Endothelial cell of hepatic sinusoid (primary cell): ENCODE data around the gene SPTBN1.

Source experiments
- in situ Hi-C: cut with HindIII; loops from 2 replicates; pipeline ENCODE4 v1.10.0; 2017; ENCODE audit warnings: low sequenced_read_pairs

SPTBN1 gene

GRCh38 chr2:54468673-54469072 is 12.5 kb downstream of the SPTBN1 start:
- in situ Hi-C loops, result no loop called here

- in situ Hi-C loops, result no loop called here
These were observed 13.4 kb downstream of the SPTBN1 start for GRCh38 chr2:54469484-54470053.

- in situ Hi-C loops, result no loop called here
These were observed 14.3 kb downstream of the SPTBN1 start for GRCh38 chr2:54470266-54470938.

GRCh38 chr2:54471221-54471711 is 15.1 kb downstream of the SPTBN1 start:
- in situ Hi-C loops, result no loop called here

DNA sequence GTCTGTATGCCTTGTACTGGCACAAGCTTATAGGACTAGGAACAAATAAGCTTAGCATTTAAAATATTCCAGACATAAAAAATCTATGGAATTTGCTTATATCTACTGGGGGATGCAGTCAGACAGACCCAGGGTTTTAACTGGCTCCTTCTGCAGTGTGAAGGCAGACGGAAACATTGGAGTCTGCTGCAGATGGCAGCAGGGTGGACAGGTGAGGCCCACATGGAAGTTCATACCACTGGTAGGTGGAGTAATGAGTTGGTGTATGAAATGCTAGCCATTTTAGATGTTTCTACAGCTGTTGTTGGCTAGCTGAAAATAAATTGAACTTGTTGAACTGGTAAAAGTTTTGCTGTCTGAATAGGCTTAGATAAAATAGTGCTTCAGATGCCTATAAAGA is 17.7 kb downstream of the SPTBN1 start:
- in situ Hi-C loops, result no loop called here

- in situ Hi-C loops, result loop anchor here (25.0 kb wide), 1 partner anchor 263 kb away; no protein-coding TSS in a partner anchor
These were observed 19.2 kb downstream of the SPTBN1 start for GRCh38 chr2:54475285-54475684.

DNA sequence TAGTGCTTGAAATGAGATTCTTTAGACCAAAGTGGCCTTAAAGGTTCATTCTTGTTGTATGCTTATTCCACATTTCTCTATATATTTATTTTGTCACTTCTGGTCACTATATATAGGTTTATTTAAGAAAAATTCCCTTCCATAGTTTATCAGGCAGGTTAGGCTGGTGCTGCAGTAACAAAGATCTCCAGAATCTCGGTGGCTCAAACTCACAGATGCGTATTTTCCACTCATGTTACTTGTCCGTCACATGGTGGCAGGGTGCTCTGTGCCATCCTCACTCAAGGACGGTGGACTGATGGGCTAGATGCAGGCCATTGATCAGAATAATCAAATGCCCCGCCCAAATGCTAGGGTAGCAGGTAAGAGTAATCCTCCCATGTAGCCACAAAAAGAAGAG is 19.8 kb downstream of the SPTBN1 start:
- in situ Hi-C loops, result loop anchor here (25.0 kb wide), 1 partner anchor 264 kb away; no protein-coding TSS in a partner anchor

GRCh38 chr2:54476852-54477251 is 20.7 kb downstream of the SPTBN1 start:
- in situ Hi-C loops, result loop anchor here (25.0 kb wide), 1 partner anchor 265 kb away; no protein-coding TSS in a partner anchor

DNA sequence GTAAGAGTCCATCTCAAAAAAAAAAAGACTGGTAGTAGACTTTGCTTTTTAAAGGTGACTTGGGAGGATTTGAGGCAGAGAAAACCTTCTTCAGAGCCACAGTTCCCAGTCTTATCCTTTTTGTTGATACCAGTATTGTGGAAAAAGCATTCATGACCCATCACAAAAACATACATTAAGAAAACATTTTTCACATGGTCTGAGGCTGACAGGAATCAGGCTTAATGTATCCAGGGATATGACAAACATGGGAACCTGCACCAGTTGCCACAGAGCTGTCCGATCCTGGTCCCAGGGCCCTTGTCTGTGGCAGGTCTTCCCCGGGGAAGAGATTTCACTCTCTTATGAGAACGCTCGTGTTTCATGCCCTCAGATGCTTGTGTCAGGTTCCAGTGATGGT is 21.8 kb downstream of the SPTBN1 start:
- in situ Hi-C loops, result loop anchor here (25.0 kb wide), 1 partner anchor 266 kb away; no protein-coding TSS in a partner anchor

- in situ Hi-C loops, result loop anchor here (25.0 kb wide), 1 partner anchor 267 kb away; no protein-coding TSS in a partner anchor
These were observed 22.8 kb downstream of the SPTBN1 start for GRCh38 chr2:54478899-54479298.

GRCh38 chr2:54479424-54479823 is 23.3 kb downstream of the SPTBN1 start:
- in situ Hi-C loops, result loop anchor here (25.0 kb wide), 1 partner anchor 267 kb away; no protein-coding TSS in a partner anchor

DNA sequence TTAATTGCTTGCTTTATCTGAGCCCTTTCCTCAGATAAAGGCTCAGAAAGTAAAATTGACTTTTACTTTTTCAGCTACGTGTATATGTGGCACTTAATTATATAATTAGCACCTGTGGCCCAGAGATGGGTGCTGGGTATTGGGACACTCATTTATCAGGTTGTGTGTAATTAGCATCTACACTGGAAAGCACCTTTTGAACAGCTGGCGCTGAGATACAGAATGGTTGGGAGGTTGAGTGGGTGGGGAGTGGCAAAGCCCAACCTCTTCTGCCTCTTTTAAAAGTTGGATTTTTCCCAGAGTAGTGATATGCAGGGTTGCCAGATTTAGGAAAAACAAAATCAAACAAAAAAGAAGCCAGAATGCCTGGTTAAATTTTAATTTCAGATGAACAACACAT is 23.9 kb downstream of the SPTBN1 start:
- in situ Hi-C loops, result loop anchor here (25.0 kb wide), 1 partner anchor 268 kb away; no protein-coding TSS in a partner anchor

DNA sequence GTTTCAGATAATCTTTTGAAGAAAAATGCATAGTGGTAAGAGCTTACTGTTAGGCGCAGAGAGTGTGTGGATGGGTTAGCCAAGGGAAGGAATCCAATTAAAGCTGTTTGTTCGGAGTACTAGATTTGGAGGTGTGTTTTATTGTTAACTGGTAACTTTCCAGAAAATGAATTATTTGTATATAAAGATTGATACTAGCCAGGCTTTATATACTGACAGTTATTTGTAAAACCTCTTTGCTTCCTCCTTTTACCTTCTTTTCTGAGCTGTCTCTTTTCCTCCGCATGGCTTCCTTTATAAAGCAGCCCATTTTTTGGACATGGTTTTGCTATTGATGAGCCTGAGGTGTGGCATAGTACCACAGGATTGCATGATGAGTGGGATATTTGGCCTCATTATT is 25.6 kb downstream of the SPTBN1 start:
- in situ Hi-C loops, result loop anchor here (25.0 kb wide), 1 partner anchor 269 kb away; no protein-coding TSS in a partner anchor

DNA sequence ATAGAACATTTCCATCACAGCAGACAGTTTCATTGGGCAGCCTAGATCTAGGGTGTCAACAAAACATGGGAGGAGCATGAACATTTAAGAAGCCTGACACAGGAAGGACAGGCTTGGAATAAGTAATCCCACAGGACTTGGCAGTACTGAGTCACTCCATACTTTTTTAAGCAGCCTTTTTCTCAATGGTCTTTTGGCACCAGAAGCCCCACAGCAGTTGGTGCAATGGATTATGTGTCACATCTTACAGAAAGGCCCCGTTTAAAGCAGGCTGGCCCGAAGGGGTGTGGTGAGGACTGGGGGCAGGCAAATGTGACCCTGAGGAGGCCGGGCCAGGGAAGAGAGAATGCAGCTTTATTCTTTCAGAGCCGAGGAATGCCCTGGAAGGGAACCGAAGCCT is 26.6 kb downstream of the SPTBN1 start:
- in situ Hi-C loops, result loop anchor here (25.0 kb wide), 1 partner anchor 270 kb away; no protein-coding TSS in a partner anchor

DNA sequence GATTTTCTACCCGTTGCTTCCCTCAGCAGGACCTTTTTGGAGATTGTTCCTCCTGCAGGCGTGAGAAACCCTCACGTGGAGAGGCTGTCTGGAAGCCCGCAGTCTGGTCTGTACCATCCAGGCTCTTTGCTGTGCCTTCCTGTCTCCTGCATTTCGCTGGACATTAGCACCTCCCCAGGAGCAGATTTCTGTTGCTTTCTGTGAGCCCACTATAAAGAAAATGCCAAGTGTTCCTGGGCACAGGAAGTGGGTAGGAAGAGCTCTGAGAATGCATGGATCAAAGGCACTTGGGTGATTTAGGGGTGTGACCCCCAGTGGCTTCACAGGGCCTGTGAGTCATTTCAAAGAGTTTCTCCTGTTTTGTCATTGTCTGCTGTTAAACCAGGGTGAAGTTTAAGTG is 27.3 kb downstream of the SPTBN1 start:
- in situ Hi-C loops, result loop anchor here (25.0 kb wide), 1 partner anchor 271 kb away; no protein-coding TSS in a partner anchor

DNA sequence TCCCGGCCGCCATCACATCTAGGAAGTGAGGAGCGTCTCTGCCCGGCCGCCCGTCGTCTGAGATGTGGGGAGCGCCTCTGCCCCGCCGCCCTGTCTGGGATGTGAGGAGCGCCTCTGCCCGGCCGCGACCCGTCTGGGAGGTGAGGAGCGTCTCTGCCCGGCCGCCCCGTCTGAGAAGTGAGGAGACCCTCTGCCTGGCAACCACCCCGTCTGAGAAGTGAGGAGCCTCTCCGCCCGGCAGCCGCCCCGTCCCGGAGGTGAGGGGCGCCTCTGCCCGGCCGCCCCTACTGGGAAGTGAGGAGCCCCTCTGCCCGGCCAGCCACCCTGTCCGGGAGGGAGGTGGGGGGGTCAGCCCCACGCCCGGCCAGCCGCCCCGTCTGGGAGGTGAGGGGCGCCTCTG is 29.6 kb downstream of the SPTBN1 start:
- in situ Hi-C loops, result loop anchor here (25.0 kb wide), 1 partner anchor 273 kb away; no protein-coding TSS in a partner anchor

DNA sequence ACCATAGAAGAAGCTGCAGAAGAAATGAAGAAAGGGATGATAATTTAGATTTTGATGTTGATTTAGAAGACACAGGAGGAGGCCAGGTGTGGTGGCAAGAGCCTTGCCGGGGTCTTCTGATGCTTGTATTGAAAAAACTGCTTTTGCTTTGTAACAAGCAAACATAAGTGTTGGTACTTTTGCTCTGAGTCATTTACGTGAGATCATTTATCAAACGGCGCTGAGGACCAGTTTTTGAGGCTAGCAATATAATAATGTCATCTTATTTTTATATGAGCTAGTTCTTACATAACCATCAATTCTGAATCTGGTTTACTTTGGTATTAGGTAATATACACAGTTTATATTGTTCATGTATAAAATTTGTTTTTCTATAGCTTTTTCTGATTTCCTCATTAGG is 30.6 kb downstream of the SPTBN1 start:
- in situ Hi-C loops, result loop anchor here (25.0 kb wide), 1 partner anchor 274 kb away; no protein-coding TSS in a partner anchor

DNA sequence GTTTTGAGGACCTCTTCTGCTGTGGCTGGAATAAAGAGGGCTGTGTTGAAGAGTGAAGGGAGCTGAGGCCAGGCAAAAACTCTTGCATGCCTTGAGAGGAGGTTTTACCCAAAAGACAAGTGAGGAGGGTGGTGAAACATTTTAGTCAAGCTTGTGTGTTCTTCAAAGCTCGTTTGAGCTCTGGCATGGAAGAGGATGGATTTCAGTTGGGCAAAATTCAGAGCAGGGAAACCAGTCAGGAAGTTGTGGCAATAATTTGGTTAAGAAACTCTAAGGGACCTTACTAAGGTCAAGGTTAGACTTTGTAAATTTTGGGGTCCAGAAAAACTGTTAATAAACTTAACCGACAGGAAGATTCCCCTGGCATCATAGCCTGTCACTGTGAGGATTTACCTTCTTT is 34.7 kb downstream of the SPTBN1 start:
- in situ Hi-C loops, result loop anchor here (25.0 kb wide), 1 partner anchor 279 kb away; no protein-coding TSS in a partner anchor

DNA sequence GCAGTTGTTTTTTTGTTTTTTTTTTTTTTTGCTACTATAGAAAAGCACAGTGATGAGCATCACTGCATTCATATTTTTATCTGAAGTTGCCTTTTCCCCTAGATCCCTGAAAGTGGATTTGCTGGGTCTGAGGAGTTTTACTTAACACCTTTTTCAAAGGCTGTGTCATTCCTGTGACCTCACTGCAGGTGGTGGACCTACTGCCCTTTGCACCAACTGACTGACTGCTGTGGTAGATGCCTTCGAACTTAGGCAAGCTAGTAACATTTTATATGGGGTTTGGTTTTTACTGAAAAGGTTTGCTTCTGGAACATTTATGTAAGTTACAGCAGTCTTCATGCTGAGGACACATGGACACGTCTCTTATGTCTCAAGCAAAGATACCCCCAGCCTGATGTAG is 36.2 kb downstream of the SPTBN1 start:
- in situ Hi-C loops, result loop anchor here (25.0 kb wide), 1 partner anchor 280 kb away; no protein-coding TSS in a partner anchor

GRCh38 chr2:54494087-54494486 is 38.0 kb downstream of the SPTBN1 start:
- in situ Hi-C loops, result loop anchor here (25.0 kb wide), 1 partner anchor 282 kb away; no protein-coding TSS in a partner anchor

- in situ Hi-C loops, result loop anchor here (25.0 kb wide), 1 partner anchor 285 kb away; no protein-coding TSS in a partner anchor
These were observed 40.8 kb downstream of the SPTBN1 start for GRCh38 chr2:54496920-54497319.
